ENCODE measurements around the gene GRID2IP.

GRID2IP gene

GRCh38 chr7:6529643-6530042 lies 21.6 kb downstream of the GRID2IP start:
- no peaks in the 10 kb centered on the region for H3K9me2 ChIP-seq (replicated peaks; ENCODE audit: insufficient read depth, low read length)
- no peaks in the 10 kb centered on the region for H3K79me2 ChIP-seq (ENCODE audit: insufficient read depth, low read length)
- H3K27me3 ChIP-seq (ENCODE audit: low read length) = no peaks in the 10 kb centered on the region
- no peak overlapping the region for H3K4me2 ChIP-seq (ENCODE audit: low read depth, low read length, poor library complexity, severe bottlenecking)
- H3K4me3 ChIP-seq (ENCODE audit: insufficient read depth, low read length, poor library complexity, severe bottlenecking) = no peak overlapping the region
- no peak overlapping the region for H2AFZ ChIP-seq (ENCODE audit: low read depth, low read length, severe bottlenecking)
- H3F3A ChIP-seq (ENCODE audit: insufficient read depth) = no peaks in the 10 kb centered on the region
- no peak for TF ChIP-seq CTCF (IDR thresholded peaks at IDR 0.05; ENCODE audit: insufficient read depth, low read length, poor library complexity, severe bottlenecking)
- no peak overlapping the region for H3K27ac ChIP-seq (ENCODE audit: low read depth, low read length)
- no peak overlapping the region for H3K9ac ChIP-seq (ENCODE audit: low read length)
- H4K20me1 ChIP-seq (ENCODE audit: low read depth, low read length) = no peaks in the 10 kb centered on the region
- H3K36me3 ChIP-seq (ENCODE audit: low read length) = no peaks in the 10 kb centered on the region
- no peaks in the 10 kb centered on the region for H3K9me3 ChIP-seq (ENCODE audit: insufficient read depth, low read length)

DNA sequence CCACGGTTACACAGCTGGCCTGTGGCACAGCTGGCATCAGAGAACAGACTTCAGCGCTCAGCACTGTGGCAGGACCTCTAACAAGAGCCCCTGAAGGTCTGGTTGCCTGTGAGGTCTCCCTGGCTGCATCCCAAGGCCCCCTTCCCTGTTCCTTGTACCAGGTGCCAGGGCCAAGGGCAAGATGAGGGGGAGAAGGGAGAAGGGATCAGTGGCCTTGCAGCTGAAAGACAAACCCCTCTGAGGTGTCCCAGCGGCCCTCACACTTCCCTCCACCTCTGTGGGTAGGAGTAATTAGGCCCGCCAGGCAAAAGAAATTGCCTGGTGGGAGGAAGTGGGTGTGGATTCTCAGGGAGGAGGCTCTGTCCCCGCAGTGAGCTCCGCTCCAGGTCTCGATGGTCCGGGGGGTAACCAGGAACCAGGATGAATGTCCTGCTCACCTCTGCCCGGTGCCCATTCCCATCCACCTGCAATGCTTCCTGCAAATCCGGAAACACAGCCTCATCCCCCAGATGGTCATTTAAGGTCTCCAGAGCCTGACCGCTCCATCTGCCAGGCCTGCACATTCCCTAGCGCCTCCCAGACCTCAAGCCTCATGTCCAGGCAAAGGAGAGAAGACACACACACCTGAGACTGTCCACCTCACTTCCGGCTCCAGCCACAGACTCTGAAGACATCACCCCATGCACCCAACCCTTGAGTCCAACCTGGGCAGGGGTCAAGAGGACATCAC lies 22.7 kb downstream of the GRID2IP start:
- no peak overlapping the region for H3K4me2 ChIP-seq (ENCODE audit: low read depth, low read length, poor library complexity, severe bottlenecking)
- H3K36me3 ChIP-seq (ENCODE audit: low read length) = no peaks in the 10 kb centered on the region
- H3K79me2 ChIP-seq (ENCODE audit: insufficient read depth, low read length) = no peaks in the 10 kb centered on the region
- H4K20me1 ChIP-seq (ENCODE audit: low read depth, low read length) = no peaks in the 10 kb centered on the region
- H3F3A ChIP-seq (ENCODE audit: insufficient read depth) = no peaks in the 10 kb centered on the region
- H2AFZ ChIP-seq (ENCODE audit: low read depth, low read length, severe bottlenecking) = no peak overlapping the region
- no peak overlapping the region for H3K9ac ChIP-seq (ENCODE audit: low read length)
- no peak overlapping the region for H3K27ac ChIP-seq (ENCODE audit: low read depth, low read length)
- H3K9me2 ChIP-seq (replicated peaks; ENCODE audit: insufficient read depth, low read length) = no peaks in the 10 kb centered on the region
- no peak overlapping the region for H3K4me3 ChIP-seq (ENCODE audit: insufficient read depth, low read length, poor library complexity, severe bottlenecking)
- no peaks in the 10 kb centered on the region for H3K27me3 ChIP-seq (ENCODE audit: low read length)
- no peaks in the 10 kb centered on the region for H3K9me3 ChIP-seq (ENCODE audit: insufficient read depth, low read length)
- TF ChIP-seq CTCF (IDR thresholded peaks at IDR 0.05; ENCODE audit: insufficient read depth, low read length, poor library complexity, severe bottlenecking) (no peak), EZH2phosphoT487 (conservative IDR thresholded peaks at IDR 0.05; ENCODE audit: low read length) (no peak)

DNA sequence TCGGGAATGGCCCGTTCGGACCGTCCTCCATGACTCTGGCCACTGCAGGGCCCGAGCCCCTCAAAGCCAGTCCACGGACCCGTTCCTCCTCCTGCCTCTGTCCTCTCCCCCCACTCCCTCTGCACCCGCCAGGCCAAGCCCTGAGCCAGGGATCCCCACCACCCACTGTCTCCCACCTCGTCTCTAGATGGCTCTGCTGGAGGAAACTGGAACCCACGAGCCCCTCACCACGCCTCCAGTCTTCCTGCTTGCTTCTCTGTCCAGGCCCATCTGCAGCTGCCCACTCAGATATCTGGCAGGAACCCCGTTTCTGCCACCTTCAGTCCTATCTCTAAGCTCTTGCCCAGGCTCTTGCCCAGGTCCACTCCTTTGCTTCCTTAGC lies 24.3 kb downstream of the GRID2IP start:
- H3K36me3 ChIP-seq (ENCODE audit: low read length) = no peaks in the 10 kb centered on the region
- no peaks in the 10 kb centered on the region for H3K9me3 ChIP-seq (ENCODE audit: insufficient read depth, low read length)
- TF ChIP-seq EZH2phosphoT487 (conservative IDR thresholded peaks at IDR 0.05; ENCODE audit: low read length) = no peak
- TF ChIP-seq CTCF (IDR thresholded peaks at IDR 0.05; ENCODE audit: insufficient read depth, low read length, poor library complexity, severe bottlenecking) = no peak
- no peaks in the 10 kb centered on the region for H3K79me2 ChIP-seq (ENCODE audit: insufficient read depth, low read length)
- no peak overlapping the region for H3K27ac ChIP-seq (ENCODE audit: low read depth, low read length)
- no peak overlapping the region for H3K4me2 ChIP-seq (ENCODE audit: low read depth, low read length, poor library complexity, severe bottlenecking)
- no peaks in the 10 kb centered on the region for H4K20me1 ChIP-seq (ENCODE audit: low read depth, low read length)
- no peak overlapping the region for H3K9ac ChIP-seq (ENCODE audit: low read length)
- no peaks in the 10 kb centered on the region for H3K9me2 ChIP-seq (replicated peaks; ENCODE audit: insufficient read depth, low read length)
- no peak overlapping the region for H2AFZ ChIP-seq (ENCODE audit: low read depth, low read length, severe bottlenecking)
- H3F3A ChIP-seq (ENCODE audit: insufficient read depth) = no peaks in the 10 kb centered on the region
- no peaks in the 10 kb centered on the region for H3K27me3 ChIP-seq (ENCODE audit: low read length)
- H3K4me3 ChIP-seq (ENCODE audit: insufficient read depth, low read length, poor library complexity, severe bottlenecking) = no peak overlapping the region

Data from SU-DHL-6 (cell line).